Measurements from ENCODE around the gene ATP9A.
A peak's percentile ranks its signal among the peaks of the same experiment; 100 is the strongest.

ATP9A gene

DNA sequence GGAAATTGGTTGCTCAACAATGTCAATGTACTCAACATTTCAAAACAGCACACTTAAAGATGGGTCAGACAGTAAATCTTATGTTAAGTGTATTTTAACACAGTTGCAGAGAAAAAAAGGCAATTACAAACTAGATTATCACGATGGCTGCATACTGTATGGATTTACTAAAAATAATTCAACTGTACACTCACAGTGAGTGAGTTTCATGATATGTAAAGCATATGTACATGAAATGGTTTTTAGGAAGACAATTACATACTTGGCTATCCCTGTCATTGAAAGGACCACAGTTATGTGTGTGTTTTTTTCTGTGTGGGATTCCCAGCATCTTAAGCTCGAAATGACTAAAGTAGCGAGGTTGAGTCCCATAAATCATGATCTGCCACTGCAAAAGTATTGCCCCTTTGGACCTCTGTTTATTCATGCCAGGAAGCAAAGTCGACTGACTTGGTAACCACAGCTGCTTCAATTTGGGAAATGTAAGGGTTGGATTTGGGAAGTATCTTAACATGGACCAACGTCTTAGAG is 39.6 kb upstream of the ATP9A start:
- TF ChIP-seq, protein P1, sequence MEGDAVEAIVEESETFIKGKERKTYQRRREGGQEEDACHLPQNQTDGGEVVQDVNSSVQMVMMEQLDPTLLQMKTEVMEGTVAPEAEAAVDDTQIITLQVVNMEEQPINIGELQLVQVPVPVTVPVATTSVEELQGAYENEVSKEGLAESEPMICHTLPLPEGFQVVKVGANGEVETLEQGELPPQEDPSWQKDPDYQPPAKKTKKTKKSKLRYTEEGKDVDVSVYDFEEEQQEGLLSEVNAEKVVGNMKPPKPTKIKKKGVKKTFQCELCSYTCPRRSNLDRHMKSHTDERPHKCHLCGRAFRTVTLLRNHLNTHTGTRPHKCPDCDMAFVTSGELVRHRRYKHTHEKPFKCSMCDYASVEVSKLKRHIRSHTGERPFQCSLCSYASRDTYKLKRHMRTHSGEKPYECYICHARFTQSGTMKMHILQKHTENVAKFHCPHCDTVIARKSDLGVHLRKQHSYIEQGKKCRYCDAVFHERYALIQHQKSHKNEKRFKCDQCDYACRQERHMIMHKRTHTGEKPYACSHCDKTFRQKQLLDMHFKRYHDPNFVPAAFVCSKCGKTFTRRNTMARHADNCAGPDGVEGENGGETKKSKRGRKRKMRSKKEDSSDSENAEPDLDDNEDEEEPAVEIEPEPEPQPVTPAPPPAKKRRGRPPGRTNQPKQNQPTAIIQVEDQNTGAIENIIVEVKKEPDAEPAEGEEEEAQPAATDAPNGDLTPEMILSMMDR (IDR thresholded peaks at IDR 0.05; ENCODE audit: extremely low read depth, missing control alignments) = no peak

DNA sequence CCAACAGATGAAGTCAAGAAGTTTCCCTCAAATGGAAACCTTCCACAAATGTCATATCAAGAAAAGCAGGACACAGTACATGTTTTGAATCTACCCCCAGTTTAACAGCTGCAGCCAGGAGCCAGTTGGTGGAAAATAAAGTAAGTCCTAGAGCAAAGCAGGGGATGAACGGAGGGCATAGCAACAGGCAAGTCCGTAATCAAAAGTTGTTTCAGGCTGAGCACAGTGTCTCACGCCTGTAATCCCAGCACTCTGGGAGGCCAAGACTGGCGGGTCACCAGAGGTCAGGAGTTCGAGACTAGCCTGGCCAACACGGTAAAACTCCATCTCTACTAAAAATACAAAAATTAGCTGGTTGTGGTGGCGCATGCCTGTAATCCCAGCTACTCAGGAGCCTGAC is 36.6 kb upstream of the ATP9A start:
- TF ChIP-seq, protein P1 (IDR thresholded peaks at IDR 0.05; ENCODE audit: extremely low read depth, missing control alignments) = no peak
- no peak for DNase-seq (ENCODE audit: low spot score)

More for the DNA sequence above, 39.6 kb upstream of the ATP9A start:
- no peak for DNase-seq (ENCODE audit: low spot score)

DNA sequence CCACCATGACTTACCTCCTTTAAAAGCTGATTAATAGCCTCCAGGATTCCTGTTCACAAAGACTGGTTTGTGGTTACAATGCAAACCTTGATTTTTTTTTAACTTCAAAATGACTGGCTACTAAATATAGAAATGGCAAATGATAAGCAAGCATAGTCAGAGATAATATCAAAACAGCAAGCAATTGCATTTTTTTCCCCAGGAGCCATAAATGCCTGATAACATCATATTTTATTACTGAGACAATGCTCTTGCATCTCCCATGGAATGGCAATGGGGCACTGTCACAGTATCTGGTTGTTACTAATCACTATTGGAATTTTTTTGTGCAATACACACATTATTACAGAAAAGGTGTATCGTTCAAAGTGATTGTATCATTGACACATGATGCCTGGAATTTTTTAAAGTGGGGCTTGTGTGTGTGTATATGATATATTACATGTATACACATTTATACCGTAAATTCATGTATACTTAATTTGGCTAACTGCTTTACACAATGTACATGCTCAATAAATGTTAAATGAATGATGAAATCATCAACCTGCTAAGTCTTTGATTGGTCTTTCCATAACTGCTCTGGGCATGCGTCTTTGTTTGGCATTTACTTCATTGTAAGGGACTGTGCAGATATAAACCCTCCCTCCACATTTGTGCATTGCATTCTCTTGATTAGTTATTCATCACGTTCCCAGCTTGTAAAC is 35.1 kb upstream of the ATP9A start:
- TF ChIP-seq, protein P1 (IDR thresholded peaks at IDR 0.05; ENCODE audit: extremely low read depth, missing control alignments) = no peak
- DNase-seq (ENCODE audit: low spot score) = no peak

DNA sequence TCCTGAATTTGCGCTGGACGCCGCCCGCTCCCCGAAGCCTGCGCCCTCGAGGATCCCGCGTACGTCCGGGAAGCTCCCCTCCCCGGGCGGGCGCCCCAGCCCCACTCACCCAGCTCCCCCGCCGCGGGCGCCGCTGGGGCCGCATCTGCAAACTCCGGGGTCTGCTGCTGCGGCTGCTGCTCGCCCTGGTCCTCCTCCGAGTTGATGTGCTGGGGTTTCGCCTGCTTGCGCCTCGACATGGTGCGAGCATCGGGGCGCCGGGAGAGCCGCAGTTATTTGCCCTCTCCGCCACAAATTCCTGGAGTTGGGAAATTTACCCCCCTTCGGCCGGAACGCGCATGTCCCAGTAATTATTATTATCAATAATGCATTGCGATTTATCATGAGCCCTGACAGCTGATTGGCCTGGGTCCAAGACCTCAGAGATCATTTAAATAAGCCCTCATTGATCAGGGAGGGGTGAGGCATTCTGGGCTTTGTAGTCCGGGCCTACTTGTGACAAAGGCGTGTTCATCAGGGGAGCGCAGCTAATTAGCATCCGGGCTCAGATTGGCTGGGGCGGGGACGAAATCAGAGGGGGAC is 34.1 kb upstream of the ATP9A start, which contains the start of gene SALL4:
Gene SALL4 (minus strand): TSS at position 352 of the 582 bp plus-strand sequence. CDS start 113 bp downstream, at position 239.
- DNase-seq (ENCODE audit: low spot score) = no peak
- TF ChIP-seq, protein P1 (IDR thresholded peaks at IDR 0.05; ENCODE audit: extremely low read depth, missing control alignments) = no peak

DNA sequence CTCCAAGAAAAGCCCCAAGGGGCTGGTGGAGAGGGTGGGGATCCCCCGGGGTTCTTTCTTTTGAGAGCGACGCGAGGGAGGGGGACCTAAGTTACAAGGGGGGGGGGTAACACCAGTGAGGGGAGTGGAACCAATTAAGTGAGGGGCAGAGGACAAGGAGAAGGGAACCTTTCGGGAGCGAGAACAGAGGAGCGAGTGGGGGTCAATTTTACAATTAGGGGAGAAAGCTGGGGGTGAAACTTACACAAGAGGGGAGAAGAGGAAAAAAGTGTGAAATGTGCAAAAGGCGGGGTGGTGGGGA is 33.6 kb upstream of the ATP9A start:
- TF ChIP-seq, protein P1 (IDR thresholded peaks at IDR 0.05; ENCODE audit: extremely low read depth, missing control alignments) = no peak
- DNase-seq (ENCODE audit: low spot score) = peak; percentile 36

DNA sequence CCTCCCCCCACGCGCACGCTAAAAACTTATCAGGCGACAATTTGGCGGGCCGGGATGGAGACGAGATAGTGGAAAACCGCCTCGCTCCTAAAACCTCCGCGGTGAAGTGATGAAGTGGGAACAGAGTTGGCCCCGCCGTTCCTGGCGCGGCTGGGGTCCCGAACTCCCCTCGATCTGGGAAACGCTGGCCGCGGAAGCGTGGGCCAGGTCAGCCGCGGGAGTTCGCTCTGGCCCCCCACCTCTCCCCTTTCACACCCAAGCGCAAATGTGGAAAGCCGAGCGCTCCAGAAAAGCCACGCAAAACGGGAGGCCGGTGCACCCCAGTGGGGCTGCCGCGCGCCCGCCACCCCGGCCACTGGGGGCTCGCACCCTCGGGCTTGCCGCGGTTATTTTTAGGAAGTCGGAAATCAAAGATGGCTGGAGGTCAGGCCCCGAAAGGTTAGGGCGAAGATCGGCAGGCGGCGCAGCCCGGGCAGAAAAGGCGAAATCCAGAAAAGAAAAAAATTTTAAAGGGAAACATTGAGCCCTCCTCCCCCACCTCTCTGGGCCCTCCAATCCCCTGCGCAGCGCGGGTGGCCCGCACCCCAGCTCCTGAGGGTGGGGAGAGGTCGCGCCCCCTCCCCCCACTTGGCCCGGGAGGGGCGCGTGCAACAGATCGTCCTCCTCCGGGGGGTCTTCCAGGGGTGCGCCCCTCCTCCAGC is 33.1 kb upstream of the ATP9A start:
- DNase-seq (ENCODE audit: low spot score) = no peak
- TF ChIP-seq, protein P1 (IDR thresholded peaks at IDR 0.05; ENCODE audit: extremely low read depth, missing control alignments) = no peak

DNA sequence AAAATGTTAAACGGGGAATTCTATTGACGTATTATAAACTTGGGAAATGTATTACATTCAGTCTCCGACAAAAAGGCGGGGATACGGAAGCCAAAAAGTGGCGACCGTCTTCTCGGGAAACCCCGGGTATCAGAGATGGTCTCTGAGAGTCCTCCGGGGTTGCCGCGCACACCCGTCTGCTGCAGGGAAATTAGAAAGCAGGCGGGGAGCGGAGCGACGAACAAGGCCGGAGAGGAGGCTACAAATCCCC is 32.6 kb upstream of the ATP9A start:
- TF ChIP-seq, protein P1 (IDR thresholded peaks at IDR 0.05; ENCODE audit: extremely low read depth, missing control alignments) = no peak
- no peak for DNase-seq (ENCODE audit: low spot score)

Measured in GM20000 (cell line).